Measurements from ENCODE around the gene RAB11FIP4. TPM values are rescaled to one million over a fixed set of nuclear protein-coding genes. Genes with fewer than 3 reads are reported as not detected.
A peak's percentile ranks its signal among the peaks of the same experiment; 100 is the strongest.

Gene RAB11FIP4
- total and polyA plus RNA-seq, 4 donors = 1.5 to 16.0 (median 3.3) TPM

- TF ChIP-seq MAX (IDR thresholded peaks at IDR 0.05) = no peak
- TF ChIP-seq FOXA2 (IDR thresholded peaks at IDR 0.05) = no peak
- no peak for TF ChIP-seq REST (IDR thresholded peaks at IDR 0.05)
- peak in 1 of 2 donors; percentile 2 for TF ChIP-seq RAD21 (IDR thresholded peaks at IDR 0.05)
Measured at GRCh38 chr17:31549525-31550388, 158.3 kb downstream of the RAB11FIP4 start (continued).

- Histone ChIP-seq H3K9ac (ENCODE audit: low read depth in 1 of 2, low read length in 2 of 2) (peak overlapping the region in 1 of 2 donors; percentile 78), H3K4me1 (ENCODE audit: control insufficient read depth in 4 of 4, insufficient read depth in 4 of 4, low read length in 3 of 4) (peaks cover 0 to 14% (median 8%) of the 10 kb centered on the region in 4 donors), H3K27ac (ENCODE audit: low read depth in 1 of 2, low read length in 2 of 2) (peak overlapping the region; percentile 94 to 95), H3K36me3 (ENCODE audit: control insufficient read depth in 4 of 4, insufficient read depth in 3 of 4, low read depth in 1 of 4, low read length in 3 of 4) (no peaks in the 10 kb centered on the region), H3K9me3 (ENCODE audit: control insufficient read depth in 4 of 4, low read length in 3 of 4) (no peaks in the 10 kb centered on the region), H3K4me3 (ENCODE audit: low read depth in 1 of 3, low read length in 3 of 3) (peak overlapping the region; percentile 32 to 91 (median 45)), H3K27me3 (ENCODE audit: control insufficient read depth in 4 of 4, insufficient read depth in 4 of 4, low read length in 3 of 4) (no peaks in the 10 kb centered on the region)
- peak; percentile 7 for TF ChIP-seq YY1 (IDR thresholded peaks at IDR 0.05)
- no peak for TF ChIP-seq RXRA (IDR thresholded peaks at IDR 0.05)
- TF ChIP-seq SP1 (IDR thresholded peaks at IDR 0.05) = no peak
- no peak for TF ChIP-seq ATF3 (IDR thresholded peaks at IDR 0.05)
- 15% methylated on average over 17 of the region's 17 CpGs for WGBS
- DNase-seq (ENCODE audit: low spot score) = no peak
Measured at GRCh38 chr17:31550389-31551056, 159.0 kb downstream of the RAB11FIP4 start.

- Histone ChIP-seq H3K4me1 (ENCODE audit: control insufficient read depth in 4 of 4, insufficient read depth in 4 of 4, low read length in 3 of 4) (peaks cover 0 to 14% (median 8%) of the 10 kb centered on the region in 4 donors), H3K27ac (ENCODE audit: low read depth in 1 of 2, low read length in 2 of 2) (no peak overlapping the region), H3K9me3 (ENCODE audit: control insufficient read depth in 4 of 4, low read length in 3 of 4) (no peaks in the 10 kb centered on the region), H3K9ac (ENCODE audit: low read depth in 1 of 2, low read length in 2 of 2) (no peak overlapping the region), H3K36me3 (ENCODE audit: control insufficient read depth in 4 of 4, insufficient read depth in 3 of 4, low read depth in 1 of 4, low read length in 3 of 4) (no peaks in the 10 kb centered on the region), H3K27me3 (ENCODE audit: control insufficient read depth in 4 of 4, insufficient read depth in 4 of 4, low read length in 3 of 4) (no peaks in the 10 kb centered on the region), H3K4me3 (ENCODE audit: low read depth in 1 of 3, low read length in 3 of 3) (no peak overlapping the region)
- no peak for DNase-seq (ENCODE audit: low spot score)
- 95% methylated on average over 3 of the region's 3 CpGs for WGBS
- TF ChIP-seq ATF3 (IDR thresholded peaks at IDR 0.05) (no peak), NR2F2 (IDR thresholded peaks at IDR 0.05) (no peak), ZBTB33 (IDR thresholded peaks at IDR 0.05) (no peak), RAD21 (IDR thresholded peaks at IDR 0.05) (no peak), GABPA (IDR thresholded peaks at IDR 0.05 in 1 of 2, conservative IDR thresholded peaks at IDR 0.05 in 1 of 2) (no peak), MAX (IDR thresholded peaks at IDR 0.05) (no peak), RXRA (IDR thresholded peaks at IDR 0.05) (no peak), HNF4A (conservative IDR thresholded peaks at IDR 0.05) (no peak), FOXA1 (IDR thresholded peaks at IDR 0.05) (no peak), CTCF (IDR thresholded peaks at IDR 0.05; ENCODE audit: low read depth, low read length, missing input control) (no peak)
Measured at GRCh38 chr17:31552568-31552967, 161.1 kb downstream of the RAB11FIP4 start.

Measured in liver (tissue), 9 donors.